Mucosa of gallbladder (tissue), 1 donor: ENCODE data around the gene STRA8. TPM values are rescaled to one million over a fixed set of nuclear protein-coding genes. Genes with fewer than 3 reads are reported as not detected.
A peak's percentile ranks its signal among the peaks of the same experiment; 100 is the strongest.

Experiments used
- DNase-seq: peaks from one replicate; pipeline ENCODE4 v3.0.0-alpha.2; 2020; ENCODE audit warnings: low spot score
- total RNA-seq: library from RNA; stranded (reverse); gene quantifications from one replicate; pipeline ENCODE4 v1.2.1, GENCODE V29; 2021
- donor health status: DM: no; HTN: no; CAD: no.

The STRA8 gene
- total RNA-seq, 1 donor from 2014 or later, result not detected

DNA sequence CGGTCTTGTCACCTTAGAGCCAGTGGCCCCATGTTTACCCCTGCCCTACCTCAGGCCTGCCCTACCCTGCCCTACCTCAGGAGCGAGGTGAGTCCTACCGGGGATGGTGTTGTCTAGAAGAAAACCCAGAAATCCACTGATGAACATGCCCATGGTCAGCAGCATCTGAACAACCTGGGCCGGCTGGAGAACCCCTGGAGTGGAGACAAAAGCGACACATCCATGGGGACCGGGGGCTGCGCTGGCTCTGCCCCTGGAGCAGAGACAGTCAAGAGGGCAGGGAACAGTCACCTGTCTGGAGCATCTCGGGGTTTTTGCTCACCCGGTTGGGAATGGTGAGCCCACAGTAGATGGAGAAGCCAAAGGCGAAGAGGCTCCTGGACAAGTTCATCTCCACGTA, 36.3 kb downstream of the STRA8 start:
- no peak for DNase-seq

DNA sequence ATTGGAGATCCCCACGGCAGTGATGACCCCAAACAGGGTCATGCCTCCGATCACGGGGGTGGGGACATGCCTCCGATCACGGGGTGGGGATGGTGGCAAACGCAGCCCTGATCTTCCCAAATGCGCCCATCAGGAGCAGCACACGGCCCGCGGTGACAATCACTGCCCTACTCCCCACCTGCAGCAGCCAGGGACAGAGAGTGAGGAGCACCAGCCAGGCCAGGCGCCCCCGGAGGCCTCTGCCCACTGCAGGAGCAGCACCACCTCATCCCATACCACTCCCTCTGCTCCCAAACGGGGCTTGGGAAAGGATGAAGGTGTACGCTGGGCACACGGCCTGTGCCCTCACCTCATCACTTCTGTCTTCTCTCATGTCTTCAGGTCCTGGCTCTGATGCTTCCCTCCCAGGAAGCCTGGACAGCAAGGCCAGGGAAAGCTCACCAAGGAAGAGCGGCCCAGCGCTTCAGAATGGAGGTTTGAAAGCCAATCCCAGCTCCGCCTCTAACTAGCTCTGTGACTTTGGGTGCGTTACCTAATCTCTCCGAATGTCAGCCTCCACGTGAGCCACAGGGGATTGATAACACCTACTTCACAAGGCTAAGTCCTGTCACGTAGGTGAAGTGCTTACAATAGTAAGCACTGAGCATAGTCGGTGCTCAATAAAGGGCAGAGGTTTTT, 37.1 kb downstream of the STRA8 start:
- no peak for DNase-seq

DNA sequence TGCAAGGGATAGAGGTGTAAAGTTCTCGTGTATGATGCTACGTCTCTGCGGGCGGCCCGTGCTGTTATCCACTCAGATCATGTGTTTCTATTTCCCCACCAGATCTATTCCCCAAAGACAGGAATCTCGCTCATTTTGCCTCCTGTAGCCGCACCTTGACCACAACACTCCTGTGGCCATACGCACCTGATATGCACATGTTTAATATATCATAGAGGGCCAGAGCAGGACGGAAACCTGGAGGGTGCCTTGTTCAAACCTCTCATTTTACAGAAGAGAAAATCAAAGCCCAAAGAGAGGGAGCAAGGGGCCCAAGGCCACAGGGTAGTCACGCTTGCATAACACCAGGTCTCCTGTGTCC, 37.6 kb downstream of the STRA8 start:
- no peak for DNase-seq

DNA sequence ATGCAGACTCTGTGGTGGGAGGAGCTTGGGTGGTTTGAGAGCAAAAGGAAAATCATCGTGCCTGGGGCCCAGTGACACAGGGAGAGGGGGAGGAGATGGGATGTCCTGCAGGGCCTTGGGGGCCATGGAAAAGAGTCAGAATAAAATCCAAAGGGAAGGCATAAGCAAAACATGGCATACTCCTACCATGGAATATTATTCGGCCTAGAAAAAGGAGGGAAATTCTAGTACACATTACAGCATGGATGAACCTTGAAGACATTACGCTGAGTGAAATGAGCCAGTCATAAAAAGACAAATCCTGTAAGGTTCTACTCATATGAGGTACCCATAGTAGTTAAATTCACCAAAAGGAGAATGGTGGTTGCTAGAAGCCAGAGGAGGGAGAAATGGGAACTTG, 38.7 kb downstream of the STRA8 start:
- no peak for DNase-seq

DNA sequence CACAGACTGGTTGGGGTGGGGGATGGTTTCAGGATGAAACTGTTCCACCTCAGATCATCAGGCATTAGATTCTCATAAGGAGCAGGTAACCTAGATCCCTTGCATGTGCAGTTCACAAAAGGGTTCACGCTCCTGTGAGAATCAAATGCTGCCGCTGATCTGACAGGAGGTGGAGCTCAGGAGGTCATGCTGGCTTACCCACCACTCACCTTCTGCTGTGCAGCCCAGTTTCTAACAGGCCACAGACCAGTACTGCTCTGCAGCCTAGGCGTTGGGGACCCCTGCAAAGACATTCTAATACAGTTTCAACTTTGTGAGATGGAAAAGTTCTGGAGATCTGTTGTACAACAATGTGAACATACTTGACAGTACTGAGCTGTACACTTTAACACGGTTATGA, 39.9 kb downstream of the STRA8 start:
- no peak for DNase-seq

DNA sequence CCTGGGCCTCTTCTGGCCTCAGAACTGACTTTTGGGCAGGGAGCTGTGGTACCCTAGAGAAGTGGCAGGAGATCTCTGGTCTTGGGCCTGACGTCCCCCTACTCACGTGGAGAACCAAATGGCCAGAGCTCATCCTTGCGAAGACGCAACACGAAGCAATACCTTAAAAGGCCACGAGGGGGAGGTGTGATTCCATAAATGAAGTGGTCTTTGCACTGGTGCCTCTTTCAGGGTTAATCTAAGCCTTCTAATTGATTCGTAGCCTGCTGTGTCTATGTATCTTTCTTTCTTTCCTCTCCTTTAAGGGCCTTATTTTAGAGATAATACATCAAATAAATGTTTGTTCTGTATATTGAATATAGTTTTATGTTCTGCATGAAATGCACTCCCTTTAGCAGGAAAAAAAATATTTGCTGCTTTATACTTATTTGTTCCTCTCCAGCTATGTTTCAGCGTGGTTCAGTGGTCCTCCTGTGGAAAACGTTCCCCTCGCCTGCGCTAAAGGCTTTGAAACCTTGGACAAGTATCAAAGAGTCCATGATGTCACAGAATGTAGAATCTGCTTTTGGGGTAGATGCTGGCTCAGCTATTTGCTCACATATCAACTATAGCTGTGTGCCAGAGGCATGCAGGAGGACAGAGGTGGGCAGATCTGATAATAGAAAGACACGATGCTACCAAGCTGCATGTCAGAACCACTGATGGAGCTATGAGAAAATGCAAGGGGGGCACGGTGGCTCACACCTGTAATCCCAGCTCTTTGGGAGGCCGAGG, 41.0 kb downstream of the STRA8 start:
- DNase-seq, result peak; percentile 56

DNA sequence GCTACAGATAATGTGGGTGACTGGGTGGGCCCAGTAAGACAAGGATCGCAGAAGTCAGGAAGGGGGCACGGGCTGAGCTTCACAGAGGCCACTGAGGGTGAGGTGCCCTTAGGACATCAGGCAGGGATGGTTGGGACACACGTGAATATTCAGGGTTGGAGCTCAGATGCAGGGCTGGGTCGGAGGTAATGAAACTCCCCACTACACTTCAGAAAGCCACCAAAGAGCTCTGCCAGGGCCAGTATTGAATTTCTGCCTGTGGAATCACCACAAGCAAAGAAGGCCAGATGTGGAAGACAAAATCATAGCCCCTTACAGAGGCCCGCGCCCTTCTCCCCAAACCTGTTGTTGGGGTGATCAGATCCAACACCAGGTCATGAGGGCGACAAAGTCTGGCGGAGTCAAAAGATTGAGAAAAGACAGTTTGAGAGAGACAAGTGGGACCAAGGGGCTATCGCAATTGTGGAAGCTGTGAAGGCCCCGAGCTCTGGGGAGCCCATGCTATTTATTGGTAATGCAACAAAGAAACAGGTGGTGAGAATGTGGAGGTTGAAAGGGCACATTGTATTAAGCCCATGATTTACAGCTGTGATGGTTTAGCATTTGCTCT, 42.4 kb downstream of the STRA8 start:
- no peak for DNase-seq

DNA sequence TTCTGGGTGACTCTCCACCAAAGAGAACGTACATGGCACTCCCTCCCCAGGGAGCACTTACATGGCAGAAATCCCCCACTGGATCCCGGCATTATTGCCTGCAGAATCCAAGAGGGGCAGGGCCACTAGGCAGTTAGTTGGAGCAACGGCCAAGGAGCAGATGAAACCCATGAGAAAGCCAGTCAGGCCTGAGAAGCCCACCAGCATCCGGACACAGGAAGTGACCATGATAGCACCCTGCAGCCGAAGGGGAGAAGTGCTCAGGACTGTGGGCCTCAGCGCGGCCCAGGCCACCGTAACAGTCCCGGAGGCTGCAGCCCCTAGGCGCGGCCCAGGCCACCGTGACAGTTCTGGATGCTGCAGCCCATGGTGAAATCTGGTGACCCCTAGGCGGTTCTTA, 43.5 kb downstream of the STRA8 start:
- no peak for DNase-seq

DNA sequence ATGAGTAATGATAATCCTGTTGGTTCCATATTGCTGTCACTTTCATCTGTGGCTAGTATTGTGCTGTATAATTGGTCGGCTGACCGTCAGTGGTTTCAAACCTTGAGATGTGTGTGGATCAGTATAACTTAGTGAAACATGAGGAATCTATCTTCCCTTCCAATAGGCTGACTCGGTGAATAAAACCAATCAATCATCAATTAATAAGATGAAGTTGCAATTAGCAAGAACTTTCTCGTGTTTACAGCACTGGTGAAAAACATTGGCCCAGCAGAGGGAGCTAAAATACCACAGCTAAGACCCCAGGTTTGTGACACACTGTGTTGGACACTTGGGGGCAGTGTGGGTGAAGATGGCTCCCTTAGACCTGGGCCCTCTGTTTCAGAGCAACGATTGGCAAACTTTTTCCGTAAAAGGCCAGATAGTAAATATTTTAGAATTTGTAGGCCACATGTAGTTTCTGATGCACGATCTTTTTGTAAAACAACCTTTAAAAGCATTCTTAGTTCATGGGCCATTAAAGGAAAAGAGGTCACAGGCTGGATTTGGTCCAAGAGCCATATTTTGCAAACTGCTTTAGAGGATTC, 47.8 kb downstream of the STRA8 start:
- DNase-seq, result peak; percentile 88

DNA sequence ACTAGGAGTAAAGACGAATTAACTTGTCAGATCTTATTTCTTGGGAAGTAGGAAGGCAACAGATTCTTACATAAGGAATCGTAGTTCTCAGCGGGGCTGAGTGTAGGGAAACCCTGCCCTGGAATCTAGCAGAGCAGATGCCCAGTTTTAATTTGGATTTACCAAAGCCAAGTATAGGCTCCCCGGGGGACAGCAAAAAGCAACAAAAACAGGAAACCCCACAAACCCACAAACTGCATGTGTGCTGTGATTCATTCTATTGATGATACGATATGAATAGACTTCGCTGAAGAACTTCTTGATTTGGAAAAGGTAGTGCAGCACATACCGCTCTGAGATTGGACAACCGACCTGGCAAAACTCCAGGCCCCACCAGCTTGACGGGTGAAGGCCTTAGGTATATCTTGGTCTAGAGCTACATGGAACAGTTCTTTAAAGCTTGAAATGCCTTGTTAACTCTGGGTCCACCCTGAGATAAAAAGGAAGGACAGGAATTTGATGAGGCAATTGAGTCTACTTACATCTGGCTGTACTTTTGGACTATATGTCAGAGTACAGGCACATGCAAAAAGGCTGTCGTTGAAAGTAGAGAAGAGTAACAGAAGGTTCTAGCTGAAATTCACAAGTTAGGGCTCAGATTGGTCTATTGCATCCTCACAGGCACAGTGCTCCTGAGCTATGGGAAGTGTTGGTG, 49.1 kb downstream of the STRA8 start:
- no peak for DNase-seq

DNA sequence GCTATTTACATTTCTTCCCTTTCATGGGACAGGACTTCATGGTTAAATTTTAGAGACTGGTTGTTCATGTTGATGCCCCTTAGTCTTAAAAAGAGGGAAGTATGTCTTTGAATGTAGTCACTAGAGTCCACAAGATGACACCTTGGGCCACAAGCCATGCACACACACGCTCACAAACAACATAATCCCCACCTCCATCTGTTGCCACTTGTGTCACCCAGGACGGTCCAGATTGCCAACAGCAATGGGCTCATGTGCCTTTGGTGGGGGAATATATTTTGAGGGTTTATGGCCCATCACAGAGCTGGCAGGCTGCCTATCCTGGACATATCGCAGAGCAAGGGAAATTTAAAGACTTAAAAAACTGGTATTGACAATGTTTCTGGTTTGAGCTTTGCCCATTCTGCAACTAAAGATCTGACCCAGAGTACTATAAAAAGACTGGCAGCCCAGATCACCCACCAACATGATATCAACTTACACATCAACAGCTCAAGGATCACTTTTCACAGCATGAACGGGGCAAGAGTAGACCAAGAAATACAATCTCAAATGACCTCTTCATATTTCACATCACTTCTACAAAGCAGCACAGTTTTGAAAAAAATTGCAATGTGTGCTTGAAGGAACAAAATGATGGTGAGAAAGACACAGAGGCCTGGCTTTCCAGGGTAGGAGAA, 50.5 kb downstream of the STRA8 start:
- DNase-seq, result no peak

DNA sequence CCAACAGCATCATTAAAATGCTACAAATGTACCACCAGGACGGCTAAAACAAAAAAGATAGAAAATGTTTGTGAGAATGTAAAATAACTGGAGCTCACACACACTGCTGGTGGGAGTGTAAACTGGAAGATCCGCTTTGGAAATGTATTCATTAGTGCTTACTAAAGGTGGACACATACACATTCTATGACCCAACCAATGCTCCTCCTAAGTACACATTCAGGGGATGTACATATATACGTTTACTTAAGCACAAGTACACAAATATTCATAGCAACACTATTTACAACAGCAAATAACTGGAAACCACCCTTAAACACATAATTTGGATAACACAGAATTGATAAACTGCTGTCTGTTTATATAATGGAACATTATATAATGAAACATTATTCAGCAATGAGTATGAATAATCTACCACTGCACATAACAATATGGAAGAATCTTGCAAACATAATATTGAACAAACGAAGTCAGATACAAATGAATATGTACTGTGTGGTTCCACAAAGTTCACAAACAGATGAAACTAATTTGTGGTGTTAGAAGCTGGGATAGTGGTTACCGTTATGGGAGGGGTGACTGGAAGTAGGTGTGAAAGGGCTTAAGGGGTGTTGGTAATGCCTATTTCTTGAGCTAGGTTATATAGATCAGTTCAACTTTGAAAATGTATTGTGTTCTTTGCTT, 52.1 kb downstream of the STRA8 start:
- no peak for DNase-seq

DNA sequence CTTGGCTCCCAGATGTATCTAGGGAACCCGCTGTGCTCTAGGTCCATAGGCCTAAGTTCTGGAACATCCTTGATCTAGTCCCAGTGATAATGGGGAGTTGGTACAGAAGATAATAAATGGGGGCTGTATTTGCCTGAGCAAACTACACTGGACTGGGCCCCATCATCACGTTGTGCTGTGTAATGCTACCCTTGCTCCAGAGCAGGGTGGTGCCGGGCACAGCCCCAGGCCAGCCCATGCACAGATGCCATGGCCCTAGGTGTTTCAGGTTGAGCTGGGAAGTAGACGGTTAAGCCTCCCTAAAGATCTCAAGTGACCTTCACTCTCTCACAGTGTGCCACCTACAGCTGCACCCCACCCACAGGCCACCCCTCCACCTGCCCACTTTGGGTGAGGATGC, 53.2 kb downstream of the STRA8 start:
- no peak for DNase-seq

DNA sequence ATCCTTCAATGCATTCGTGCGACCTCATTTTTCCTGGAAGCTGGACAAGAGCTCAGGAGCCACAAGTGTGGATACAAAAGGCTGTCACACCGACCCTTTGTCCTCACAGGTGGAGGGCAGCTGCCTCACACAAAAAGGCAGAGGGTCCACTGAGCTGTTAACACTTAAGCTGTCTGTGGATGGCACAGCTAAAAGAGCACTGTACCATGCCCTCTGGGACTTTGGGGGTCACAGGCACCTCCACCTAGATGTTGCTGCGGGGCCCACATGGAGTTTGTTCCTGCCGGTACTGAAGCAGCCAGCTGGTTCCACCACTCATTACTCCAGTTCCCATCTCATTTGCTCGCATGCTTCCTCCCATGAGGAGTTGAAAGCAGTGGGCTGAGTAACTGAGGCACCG, 57.0 kb downstream of the STRA8 start:
- no peak for DNase-seq

DNA sequence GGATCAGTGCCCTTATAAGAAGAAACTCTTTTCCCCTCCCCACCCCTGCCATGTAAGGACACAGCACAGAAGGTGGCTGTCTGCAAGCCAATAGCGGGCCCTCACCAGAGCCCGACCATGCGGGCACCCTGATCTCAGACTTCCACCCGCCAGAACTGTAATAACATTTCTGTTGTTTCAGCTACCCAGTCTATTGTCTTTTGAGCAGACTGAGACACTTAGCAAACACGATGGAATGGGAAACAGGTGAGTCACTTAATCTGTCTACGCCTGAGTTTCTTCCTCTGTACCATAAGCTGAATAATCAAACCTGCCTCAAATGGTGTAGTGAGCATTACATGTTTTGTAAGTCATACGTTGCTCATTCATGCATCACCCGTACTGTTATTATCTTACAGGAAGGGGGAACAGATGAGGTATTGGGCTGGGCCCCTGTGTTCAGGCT, 58.2 kb downstream of the STRA8 start:
- no peak for DNase-seq

DNA sequence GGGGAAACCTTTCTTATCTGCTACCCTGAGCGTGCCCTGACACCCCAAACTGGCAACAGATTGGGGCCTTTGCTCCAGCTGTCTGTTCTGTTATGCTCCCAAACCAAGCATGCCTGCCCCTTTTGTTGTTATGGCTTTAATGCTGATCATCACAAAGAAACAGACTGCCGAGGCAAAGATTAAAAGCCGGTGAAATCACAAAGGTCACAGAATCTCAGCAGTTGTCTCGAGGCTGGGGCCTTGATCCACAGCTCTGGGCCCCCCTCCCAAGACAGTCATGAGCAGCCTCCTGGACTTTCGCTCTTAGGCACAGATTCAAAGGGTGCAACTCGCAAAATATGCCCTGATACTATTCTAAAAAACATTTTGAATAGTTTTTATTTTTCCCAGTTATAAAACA, 65.6 kb downstream of the STRA8 start:
- DNase-seq, result no peak

DNA sequence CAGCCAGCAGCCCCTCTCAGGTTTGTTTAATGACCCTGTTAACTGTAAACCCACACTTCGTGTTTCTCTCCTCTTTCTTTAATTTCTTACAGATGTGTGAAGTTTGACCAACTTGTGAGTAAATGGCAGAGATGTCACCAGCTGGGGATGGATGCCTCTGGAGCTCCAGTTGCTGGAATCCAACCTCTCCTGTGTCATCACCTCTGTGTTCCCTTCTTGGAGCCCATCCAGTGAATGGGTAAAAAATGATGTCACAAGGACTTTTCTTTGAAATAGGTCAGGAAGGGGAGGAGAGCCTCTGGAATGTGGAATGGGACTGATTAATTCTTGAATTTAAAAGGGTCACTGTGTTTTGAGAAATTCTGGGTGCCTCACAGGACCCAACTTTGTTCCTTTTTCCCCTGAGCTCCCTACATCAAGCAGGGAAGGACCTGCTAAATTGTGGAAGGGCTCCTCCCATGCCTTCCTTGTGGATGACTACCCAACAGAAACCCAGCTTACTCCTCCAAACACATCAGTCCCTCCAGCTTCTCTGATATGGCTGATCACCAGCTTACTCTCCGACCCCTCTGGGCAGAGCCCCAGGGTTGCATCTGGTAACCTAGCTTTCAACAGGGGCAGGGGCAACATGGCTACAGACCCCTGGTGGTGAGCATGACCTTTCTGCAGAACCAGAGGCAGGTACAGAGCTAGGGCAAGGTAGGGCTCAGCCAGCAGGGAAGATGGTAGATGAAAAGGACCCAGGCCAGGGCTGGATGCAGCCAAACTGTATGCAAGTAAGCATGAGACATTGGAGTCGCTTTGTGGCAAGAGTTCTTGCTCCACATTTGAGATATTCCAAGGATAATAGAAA, 67.5 kb downstream of the STRA8 start:
- no peak for DNase-seq
